Gastroesophageal sphincter (tissue), 3 donors: ENCODE results near the gene GDF7.

Source experiments
- POLR2A ChIP-seq, 2 donors: fragments of 450-650 bp; IDR thresholded peaks; one replicate each; pipeline ENCODE4 v1.6.1; 2017; ENCODE audit warnings: antibody characterized with exemption in 2 of 2, mild to moderate bottlenecking in 2 of 2, moderate library complexity in 1 of 2
- TF ChIP-seq, protein P1 (sequence below), 4 experiments: fragments of 200-600 bp in 2 of 4; fragments of 450-650 bp in 2 of 4; sonication (generic) in 1 of 4; IDR thresholded peaks; one replicate each; pipeline ENCODE4 v1.5.1; 2017 to 2019; ENCODE audit warnings: antibody characterized with exemption in 4 of 4, mild to moderate bottlenecking in 2 of 4, moderate library complexity in 2 of 4

DNA sequence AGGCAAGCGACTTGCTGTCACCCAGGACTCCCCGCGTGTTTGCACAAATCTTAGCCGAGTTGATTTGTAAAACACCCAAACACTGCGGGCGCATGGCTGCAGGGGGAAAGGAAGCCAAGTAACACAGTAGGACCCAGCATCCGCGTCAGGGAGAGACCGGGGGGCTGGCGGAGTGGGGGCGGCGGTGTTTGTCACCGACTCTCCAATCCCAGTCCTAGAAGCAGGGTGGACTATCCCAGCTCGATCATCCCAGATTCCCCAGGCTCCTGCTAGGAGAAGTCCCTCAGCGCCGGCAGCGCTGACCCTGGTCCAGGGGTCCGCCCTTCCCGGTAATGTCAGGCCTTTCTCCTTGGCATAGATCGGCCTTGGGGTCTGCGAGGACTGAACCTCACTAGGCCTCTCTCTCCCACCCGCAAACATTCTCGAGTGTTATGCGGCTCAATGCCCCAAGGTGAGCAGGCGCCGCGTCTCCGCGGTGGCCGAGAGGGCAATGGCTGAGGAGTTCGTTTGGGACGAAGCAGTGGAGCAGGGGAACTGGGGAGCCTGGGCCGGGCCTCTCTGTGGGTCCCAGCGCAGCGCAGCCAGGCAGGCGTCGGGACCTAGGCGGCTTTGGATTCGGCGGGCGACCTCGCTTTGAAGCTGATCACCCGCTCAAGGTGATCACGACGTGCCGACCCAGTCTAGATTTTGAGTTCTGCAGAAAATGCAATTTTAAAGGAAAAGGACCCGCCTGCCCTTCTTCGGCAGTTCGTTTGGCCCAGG is 1.5 kb upstream of the GDF7 start:
- TF ChIP-seq, protein P1, sequence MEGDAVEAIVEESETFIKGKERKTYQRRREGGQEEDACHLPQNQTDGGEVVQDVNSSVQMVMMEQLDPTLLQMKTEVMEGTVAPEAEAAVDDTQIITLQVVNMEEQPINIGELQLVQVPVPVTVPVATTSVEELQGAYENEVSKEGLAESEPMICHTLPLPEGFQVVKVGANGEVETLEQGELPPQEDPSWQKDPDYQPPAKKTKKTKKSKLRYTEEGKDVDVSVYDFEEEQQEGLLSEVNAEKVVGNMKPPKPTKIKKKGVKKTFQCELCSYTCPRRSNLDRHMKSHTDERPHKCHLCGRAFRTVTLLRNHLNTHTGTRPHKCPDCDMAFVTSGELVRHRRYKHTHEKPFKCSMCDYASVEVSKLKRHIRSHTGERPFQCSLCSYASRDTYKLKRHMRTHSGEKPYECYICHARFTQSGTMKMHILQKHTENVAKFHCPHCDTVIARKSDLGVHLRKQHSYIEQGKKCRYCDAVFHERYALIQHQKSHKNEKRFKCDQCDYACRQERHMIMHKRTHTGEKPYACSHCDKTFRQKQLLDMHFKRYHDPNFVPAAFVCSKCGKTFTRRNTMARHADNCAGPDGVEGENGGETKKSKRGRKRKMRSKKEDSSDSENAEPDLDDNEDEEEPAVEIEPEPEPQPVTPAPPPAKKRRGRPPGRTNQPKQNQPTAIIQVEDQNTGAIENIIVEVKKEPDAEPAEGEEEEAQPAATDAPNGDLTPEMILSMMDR (IDR thresholded peaks at IDR 0.05), result no peak
- no peak for TF ChIP-seq POLR2A (IDR thresholded peaks at IDR 0.05)
